ENCODE results near the gene TBX20.
"Not testable (repeated sequence)": the region's sequence is repeated elsewhere in the genome, so short reads cannot be mapped to it uniquely, and the experiment has no call there.

The TBX20 gene

DNA sequence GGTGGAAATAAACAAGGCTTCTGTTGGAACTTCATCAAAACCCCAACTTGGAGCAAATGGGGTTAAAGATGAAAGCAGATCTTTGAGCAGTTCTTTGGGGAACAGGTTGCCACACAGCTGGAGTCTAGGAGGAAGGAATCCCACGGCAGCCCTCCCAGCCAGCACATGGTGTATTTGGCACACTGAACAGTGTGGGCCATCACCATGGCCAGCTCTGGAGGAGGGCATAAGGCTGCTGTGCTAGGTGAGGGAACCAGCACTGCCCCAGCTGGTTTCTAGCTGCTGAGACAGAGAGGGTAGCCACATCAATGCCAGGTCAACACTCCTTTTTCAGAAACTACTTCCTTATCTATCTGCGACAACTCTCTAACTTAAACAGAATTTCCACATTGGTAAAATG, 33.7 kb downstream of the TBX20 start:
- DNase-seq (ENCODE audit: low read depth) = not testable (repeated sequence)

DNA sequence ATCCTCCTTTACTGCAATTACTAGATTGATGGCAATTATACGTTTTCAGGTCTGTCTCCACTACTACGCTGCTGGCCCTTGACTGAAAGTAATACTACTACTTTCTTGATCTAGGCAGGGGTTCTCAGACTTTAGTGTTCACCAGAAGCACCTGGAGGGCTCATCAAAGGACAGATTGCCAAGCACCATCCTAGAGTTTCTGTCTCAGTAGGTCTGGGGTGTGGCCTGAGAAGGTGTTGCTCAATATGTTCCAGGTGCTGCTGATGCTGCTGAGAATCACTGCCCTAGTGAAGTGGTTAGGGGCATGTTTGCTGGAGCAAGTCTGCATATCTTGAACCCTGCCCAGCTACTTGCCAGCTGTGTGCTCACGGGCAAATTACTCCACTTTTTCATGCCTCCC, 37.9 kb downstream of the TBX20 start:
- DNase-seq (ENCODE audit: low read depth) = not testable (repeated sequence)

DNA sequence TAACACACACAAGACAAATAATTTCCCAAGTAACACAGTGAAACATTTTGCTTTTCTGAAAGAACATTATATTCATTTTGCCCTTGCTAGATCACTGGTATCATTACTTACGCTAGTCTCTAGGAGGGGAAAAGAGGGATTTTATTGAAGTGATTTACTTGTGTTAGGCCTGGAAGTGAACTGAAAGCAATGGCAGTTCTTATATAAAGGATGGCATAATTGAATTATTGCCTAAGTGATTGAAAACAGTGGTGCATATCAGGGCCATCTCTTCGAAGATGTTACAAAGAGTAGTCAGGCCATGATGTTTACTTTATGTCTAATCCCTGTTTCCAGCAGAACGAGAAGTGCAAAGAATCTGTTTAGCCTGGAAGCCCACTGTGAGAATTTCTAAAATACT, 38.8 kb downstream of the TBX20 start:
- DNase-seq (ENCODE audit: low read depth) = not testable (repeated sequence)

DNA sequence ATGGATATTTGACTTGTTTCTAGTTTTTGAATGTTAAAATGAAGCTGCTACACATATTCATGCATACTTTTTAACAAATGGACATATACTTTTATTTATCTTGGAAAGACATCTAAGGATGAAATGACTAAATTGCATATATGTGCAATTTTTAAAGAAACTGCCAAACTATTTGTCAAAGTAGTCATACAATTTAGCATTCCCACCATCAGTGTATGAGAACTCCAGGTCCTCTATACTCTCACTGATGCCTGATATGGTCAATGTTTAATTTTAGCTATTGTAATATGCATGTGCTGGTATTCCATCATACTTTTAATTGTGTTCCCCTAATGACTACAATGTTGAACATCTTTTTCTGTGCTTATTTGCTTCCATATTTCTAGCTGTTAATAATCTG, 47.0 kb downstream of the TBX20 start:
- not testable (repeated sequence) for DNase-seq (ENCODE audit: low read depth)

DNA sequence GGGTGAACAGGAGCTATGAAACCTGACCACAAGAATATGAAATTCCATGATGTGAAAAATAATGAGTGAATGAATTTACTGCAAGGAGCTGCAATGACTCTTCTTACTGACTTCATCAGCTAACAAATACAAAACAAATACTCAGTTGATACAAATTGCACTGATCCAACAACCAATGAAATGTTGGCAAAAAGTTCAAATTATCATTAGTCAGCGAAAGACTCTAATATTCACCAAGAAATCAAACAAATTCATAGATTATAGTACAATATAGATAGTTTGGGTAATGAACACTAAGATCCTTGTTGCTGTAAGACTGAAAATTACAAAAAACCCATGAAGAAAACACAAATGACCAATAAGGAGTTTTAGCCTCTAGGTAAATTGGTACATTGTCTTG, 49.0 kb downstream of the TBX20 start:
- not testable (repeated sequence) for DNase-seq (ENCODE audit: low read depth)

DNA sequence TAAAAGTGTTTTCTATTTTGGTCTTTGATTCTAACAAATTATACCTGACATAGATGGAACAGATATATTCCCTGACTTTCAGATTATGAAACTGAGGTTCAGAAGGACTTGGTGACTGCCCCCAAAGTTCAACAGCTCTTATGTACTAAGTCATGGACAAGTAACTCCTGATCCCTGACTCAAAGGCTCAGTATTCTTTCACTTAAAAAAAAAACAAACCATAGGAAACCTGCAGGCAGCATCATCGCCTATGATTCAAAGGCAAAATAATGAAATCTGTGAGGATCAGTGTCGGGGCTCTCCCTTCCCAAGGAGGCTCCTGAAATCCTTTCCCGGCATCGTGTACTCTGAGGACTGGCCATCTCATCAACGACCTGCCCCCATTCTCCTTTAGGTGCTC, 49.9 kb downstream of the TBX20 start:
- DNase-seq (ENCODE audit: low read depth) = not testable (repeated sequence)

DNA sequence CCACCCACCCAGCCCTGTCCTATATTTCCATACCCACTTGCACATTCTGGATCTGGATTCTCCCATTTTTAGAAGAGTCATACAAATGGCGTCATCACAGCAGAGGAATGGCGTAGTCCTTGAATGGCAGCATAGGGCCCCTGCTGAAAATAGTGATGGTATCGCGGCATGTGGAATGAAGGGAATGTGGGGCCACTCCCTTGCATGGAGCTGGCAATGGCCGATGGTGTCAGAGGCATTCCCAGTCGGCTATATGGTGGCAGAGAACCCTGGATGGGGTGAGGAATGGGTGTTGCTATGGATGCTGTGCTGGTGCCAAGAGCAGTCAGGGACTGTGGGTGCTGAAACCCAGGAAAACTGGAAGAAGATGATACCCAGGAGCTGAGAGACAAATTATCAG, 51.5 kb downstream of the TBX20 start:
- DNase-seq (ENCODE audit: low read depth) = not testable (repeated sequence)

DNA sequence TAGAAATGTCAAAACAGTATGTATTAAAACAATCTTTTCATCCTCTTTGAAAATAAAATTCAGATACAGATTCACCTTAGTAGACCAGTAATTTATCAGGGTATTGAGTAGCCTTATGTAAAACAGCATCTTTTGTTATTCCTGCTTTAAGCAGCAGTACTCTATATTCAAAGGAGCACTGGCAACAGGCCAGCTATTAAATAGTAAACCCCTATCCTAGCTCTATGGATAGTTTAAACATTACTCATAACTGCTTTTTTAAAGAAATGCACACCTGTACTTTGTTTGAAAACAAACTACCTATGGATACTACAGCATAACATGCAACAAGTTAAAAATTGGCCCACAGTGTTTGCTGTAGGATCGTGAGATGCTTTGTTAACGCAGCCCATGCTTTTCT, 53.7 kb downstream of the TBX20 start:
- not testable (repeated sequence) for DNase-seq (ENCODE audit: low read depth)

DNA sequence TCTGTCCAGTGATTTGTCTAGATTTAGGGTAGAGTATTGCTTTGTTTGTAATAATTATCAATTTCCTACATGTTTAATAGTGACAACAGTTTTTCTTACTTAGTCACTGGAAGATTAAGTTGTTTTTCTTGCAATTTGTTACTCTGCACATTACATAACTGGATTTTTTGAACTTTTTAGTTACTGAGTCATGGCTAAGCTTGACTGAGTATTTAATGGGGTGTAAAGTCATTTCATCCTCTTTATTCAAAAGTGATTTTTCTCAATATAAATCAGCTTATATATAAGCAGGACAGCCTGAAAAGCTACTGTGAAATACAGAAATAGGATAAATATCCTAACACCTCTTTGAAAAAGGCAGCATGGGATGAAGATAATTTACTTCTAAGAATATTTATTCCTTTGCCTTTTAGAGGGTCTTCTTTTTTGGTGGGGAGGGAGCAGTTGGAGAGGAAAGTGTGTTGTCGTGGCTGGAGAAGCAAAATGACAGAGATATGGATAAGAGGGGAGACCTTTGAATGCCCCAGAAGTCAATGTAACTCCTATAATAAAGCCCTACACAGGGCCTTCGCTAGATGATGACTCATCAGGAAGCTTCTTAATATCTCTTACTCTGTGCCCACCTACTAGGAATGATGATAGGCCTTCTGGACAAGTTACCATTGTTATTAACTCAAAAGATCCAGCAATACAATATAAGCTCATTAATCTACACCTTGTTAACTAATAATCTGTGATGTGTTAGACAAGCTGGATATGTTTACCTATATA, 55.3 kb downstream of the TBX20 start:
- DNase-seq (ENCODE audit: low read depth) = not testable (repeated sequence)

DNA sequence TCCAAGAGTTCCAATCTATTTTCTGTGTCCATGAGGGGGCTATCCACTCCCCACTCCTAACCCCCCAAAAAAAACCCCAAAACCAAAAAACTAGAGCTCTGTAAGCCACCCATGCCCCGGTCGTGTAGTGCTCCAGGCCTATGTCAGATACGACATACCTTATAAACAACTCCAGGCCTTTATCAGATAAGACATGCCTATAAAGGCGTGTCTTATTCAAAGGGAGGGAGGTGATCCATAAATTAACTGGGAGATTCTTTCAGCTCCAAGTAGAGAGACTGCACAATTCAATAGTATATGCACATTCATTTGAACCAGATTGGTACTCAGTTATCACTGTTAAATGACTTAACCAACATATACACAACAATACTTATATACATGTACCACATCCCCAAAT, 62.3 kb downstream of the TBX20 start:
- DNase-seq (ENCODE audit: low read depth) = not testable (repeated sequence)

DNA sequence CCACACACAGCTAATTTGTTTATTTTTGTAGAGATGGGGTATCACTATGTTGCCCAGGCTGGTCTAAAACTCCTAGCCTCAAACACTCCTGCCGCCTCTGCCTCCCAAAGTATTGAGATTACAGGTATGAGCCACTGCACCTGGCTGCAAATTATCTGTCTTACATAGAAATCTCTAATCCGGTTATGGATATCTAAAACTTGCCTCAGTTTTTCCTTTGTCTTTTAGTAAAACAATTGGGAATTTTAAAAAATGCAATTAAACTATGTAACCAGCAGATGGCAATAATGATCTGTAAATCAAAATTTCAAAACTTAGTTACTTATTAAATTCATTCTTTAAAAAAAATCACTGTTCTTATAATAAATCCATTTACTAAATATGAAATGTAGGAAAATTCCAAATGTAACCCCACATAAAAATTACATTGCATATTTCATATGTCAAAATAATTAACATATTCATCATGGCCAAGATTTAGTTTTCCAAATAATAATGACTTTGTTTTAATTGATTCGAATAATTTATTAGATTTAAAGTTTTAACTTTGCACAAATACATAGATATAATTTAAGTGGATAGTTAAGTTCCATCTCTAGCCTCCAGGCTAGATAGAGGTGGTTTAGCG, 63.6 kb downstream of the TBX20 start:
- not testable (repeated sequence) for DNase-seq (ENCODE audit: low read depth)

DNA sequence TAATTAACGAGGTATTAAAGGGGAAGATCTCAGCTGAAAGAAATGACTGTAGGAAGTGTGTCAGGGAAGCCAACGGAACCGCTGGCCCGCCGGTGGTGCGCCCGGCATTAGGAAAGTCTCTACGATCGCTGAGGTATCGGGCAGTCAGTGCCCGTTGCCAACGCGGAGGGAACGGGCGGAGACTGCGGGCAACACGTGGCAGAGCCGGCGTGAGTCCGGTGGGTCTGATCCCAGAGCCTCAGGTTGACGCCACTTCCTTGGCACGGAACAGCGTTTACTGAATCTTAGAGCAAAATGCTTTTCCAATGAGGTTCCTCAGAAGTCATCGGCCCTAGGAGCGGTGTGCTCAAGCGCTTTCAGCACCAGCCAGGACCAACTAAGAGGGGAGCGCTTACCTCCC, 67.1 kb downstream of the TBX20 start:
- DNase-seq (ENCODE audit: low read depth) = not testable (repeated sequence)

DNA sequence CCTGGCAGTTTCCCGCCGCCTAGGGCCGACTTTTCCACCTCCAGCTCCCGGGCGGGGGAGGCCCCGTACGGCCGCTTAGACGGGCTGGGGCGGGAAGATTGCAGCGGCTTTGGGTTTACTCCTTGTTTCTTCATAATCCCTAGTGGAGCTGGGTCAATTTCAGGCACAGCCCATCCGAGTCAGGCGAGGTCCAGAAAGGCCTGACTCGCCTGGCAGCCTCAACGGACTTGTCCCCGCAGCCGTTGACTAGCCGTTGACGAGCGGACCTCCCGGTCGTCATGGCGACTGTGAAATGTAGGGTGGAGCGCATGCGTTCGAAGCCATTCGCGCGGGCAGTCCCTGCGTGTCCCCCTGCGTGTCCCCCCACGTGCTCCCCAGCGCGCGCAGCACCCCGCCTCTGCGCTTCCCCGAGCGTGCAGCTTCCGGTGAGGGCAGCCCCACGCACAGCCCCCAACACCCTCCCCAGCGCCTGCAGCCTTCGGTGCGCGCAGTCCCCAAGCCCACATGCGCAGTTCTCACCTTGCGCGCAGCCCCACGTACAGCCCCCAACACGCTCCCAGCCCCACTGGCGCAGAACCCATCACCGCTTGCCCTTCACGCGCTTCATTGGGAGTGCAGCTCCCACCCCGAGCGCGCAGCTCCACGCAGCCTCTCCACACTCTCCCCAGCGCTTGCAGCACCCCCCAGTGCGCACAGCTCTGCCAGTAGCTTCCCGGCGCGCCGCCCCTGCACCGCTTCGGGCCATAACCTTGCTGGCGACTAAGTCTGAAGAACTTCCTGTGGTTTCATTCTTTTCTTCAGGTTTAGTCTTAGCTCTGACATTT, 67.8 kb downstream of the TBX20 start:
- DNase-seq (ENCODE audit: low read depth) = no peak

DNA sequence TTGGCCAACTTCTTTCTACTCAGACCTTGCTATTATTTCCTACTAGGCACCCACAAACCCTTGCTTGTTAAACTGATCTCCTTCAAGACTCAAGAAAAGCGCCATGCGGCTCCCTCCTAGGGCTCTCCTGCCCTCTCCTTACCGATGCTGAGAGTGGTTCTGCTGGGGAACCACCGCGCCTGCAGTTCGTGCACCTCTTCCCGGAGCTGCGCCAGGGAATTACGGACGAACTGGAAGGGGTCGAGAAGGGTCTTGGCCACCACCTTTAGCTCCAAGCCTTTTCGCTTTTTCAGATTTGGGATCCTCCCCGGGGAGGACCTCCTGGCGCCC, 68.4 kb downstream of the TBX20 start:
- DNase-seq (ENCODE audit: low read depth) = not testable (repeated sequence)

DNA sequence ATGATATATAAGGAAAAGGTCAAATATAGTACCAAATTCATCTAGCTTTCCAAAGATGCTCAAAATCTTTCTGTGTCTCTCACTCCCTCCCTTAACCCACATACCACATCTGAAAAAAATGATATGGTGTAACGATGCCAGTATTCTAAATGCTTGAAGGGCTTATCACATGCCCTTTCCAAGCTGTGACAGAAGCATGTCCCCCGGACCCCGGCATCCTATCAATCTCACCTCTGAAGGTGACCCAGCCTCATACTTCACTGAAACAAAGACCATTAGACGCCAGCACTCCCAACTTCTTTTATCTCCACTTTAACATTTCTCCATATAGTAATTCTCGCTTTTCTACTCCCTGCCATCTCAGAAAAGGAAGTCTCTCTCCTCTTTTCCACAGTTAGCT, 68.9 kb downstream of the TBX20 start:
- DNase-seq (ENCODE audit: low read depth) = not testable (repeated sequence)

DNA sequence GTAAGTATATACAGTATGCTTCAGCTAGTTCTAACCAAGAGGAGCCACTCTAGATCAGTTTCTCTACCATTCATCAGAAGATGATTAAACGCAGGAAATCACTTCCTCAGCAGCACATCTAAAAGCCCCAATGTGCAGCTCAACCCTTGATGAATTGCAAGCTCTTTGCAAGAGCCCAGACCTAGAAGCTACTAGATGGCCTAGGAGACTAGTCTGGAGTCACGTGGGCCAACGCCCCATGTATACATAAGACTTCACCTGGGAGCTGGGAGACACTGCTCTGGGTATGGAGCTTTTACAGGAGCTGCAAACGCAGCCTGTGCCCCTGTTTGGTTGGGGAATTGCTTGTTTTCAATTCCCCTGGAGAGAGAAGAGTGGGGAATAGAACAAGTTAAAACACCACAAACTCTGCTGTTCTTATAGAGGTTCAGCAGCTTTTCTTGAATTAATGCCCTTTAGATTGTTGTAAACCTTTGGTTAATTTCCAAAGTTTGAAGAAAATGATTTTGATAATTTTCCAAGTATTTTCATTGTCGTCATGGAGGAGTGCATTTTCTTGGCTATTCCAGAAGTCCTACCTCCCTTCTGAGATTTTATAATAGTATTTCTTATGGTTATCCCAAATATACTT, 69.9 kb downstream of the TBX20 start:
- DNase-seq (ENCODE audit: low read depth) = not testable (repeated sequence)

DNA sequence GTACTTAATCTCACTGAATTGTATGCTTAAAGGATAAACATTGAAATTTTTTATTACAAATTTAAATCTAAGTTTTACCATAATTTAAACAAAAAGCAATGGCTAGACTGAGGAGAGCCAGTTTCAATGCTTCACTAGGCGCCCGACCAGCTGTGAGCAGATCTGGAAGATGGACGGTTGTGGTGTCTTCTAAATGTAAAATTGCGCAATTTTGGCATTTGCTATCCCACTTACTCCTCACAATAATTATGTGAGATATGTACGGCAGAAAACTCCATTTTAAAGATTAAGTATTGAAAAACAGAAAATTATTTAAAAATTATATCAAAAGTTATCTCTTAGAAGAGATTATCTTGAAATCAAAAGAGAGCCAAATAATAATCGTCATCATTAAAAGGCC, 73.2 kb downstream of the TBX20 start:
- not testable (repeated sequence) for DNase-seq (ENCODE audit: low read depth)

DNA sequence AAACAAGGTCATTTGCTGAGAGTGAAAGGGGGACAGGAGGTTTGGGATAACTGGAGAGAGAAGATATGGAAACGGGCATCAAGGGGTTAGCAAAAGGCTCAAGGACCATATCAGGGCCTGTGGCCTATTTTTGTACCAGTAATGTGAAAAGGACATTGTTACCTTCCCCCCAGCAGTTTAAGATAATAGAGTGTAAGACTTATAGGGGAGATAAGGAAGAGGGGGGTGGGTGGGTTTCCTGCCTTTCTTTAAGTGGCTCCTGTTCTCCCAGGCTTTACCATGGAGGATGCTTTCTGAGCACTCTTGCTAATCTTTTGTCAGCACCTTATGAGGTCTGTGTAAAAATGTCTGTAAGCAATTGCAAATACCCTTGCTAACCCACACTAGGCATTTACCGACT, 80.7 kb downstream of the TBX20 start:
- DNase-seq (ENCODE audit: low read depth) = not testable (repeated sequence)

DNA sequence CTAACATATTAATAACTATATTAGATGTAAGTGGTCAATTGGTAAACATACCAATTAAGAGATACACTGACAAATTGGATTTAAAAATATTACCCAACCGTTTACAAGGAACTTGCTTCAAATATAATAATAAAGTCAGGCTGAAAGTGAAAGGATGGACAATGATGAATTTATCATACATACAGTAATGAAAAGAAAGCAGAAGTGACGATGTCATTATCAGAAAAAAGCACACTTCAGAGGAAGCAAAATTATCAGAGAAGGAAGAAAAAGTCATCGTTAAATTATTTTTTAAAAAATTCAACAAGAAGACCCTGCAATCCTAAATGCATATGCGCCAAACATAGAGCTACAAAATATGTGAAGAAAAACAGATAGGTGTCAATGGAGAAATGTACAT, 81.8 kb downstream of the TBX20 start:
- not testable (repeated sequence) for DNase-seq (ENCODE audit: low read depth)

DNA sequence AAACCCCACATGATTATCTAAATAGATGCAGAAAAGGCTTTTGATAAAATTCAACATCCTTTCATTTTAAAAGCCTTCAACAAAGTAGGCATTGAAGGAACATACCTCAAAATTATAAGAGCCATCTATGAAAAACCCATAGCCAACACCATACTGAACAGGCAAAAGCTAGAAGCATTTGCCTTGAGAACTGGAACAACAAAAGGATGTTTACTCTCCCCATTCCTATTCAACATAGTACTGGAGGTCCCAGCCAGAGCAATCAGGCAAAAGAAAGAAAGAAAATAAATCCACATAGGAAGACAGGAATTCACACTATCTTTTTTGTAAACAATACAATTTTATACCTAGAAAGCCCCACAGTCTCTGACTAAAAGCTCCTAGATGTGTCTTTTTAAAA, 86.2 kb downstream of the TBX20 start:
- DNase-seq (ENCODE audit: low read depth) = not testable (repeated sequence)

DNA sequence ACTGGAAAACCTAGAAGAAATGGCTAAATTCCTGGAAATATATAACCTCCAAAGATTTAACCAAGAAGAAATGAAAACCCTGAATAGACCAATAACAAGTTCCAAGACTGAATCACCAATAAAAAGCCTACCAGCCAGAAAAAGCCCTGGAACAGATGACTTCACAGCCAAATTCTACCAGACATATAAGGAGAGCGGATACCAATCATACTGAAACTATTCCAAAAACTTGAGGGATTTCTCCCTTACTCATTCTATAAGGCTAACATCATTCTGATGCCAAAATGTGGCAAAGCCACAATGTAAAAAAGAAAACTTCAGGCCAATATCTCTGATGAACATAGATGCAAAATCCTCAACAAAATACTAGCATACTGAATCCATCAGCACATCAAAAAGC, 86.7 kb downstream of the TBX20 start:
- DNase-seq (ENCODE audit: low read depth) = not testable (repeated sequence)

DNA sequence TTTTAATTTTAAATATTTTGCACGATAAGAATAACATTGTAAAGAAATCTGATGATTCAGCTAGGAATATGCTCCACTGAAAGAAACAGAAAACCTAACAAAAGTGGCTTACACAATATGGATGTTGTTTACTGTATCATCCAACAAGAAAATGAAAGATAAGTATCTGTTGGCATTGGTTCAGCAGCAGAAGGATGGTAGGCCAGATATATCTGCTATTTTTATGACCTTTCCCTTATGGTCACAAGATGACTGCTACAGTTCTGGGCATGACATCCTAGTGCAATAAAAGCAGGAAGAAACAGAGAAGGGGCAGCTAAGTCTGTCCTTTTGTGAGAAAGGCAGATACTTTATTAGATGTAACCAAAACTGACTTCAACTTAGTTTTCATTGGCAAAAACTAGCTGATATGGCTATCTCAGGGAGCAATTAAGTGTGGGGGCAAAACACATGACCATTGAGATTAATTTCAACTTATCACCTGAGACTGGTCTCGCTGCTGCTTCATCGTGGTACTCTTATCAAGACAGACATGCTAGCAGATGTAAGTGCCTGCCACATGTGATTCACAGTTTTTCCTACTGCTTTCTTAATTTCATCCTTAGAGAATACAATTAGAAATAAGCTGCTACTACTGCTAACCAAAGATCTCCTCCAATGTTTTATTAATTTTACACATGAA, 92.7 kb downstream of the TBX20 start:
- DNase-seq (ENCODE audit: low read depth) = not testable (repeated sequence)
